ENCODE data around the gene KCNK4.
"Not testable (repeated sequence)": the region's sequence is repeated elsewhere in the genome, so short reads cannot be mapped to it uniquely, and the experiment has no call there.

Gene KCNK4

GRCh38 chr11:64315667-64316526, 24.8 kb downstream of the KCNK4 start:
- Mint-ChIP-seq H3K36me3 (ENCODE audit: insufficient read depth) (peaks cover 29% of the 10 kb centered on the region), H3K4me1 (peaks cover 52% of the 10 kb centered on the region)
- not testable (repeated sequence) for ATAC-seq (replicated peaks; ENCODE audit: extremely low read depth, poor library complexity, severe bottlenecking)

GRCh38 chr11:64316672-64317324, 25.7 kb downstream of the KCNK4 start:
- Mint-ChIP-seq H3K4me3 (peak overlapping the region; percentile 93), H3K9me3 (no peaks in the 10 kb centered on the region), H3K36me3 (ENCODE audit: insufficient read depth) (peaks cover 34% of the 10 kb centered on the region), H3K27ac (ENCODE audit: low read depth) (peak overlapping the region; percentile 99), H3K4me1 (peaks cover 55% of the 10 kb centered on the region), H3K27me3 (no peaks in the 10 kb centered on the region)
- ATAC-seq (replicated peaks; ENCODE audit: extremely low read depth, poor library complexity, severe bottlenecking) (no peak), DNase-seq (ENCODE audit: low spot score in 2 of 2) (no peak)

More at GRCh38 chr11:64315667-64316526, 24.8 kb downstream of the KCNK4 start:
- H3K27me3 Mint-ChIP-seq; H3K9me3 Mint-ChIP-seq; DNase-seq (ENCODE audit: low spot score in 2 of 2): not testable (repeated sequence)
- H3K4me3 Mint-ChIP-seq, result peak overlapping the region; percentile 93
- H3K27ac Mint-ChIP-seq (ENCODE audit: low read depth), result peak overlapping the region; percentile 99

- Mint-ChIP-seq H3K36me3 (ENCODE audit: insufficient read depth) (peaks cover 33% of the 10 kb centered on the region), H3K27ac (ENCODE audit: low read depth) (peak within 1 kb of the TSS; percentile 99), H3K9me3 (no peaks in the 10 kb centered on the region), H3K4me3 (peak within 1 kb of the TSS; percentile 93), H3K4me1 (peaks cover 54% of the 10 kb centered on the region), H3K27me3 (no peaks in the 10 kb centered on the region)
- DNase-seq (ENCODE audit: low spot score in 2 of 2) (peak; percentile 88 to 96), ATAC-seq (replicated peaks; ENCODE audit: extremely low read depth, poor library complexity, severe bottlenecking) (peak; percentile 85)
These were observed 26.3 kb downstream of the KCNK4 start, which contains the start of gene TRMT112 for GRCh38 chr11:64317325-64317960. Gene TRMT112 (minus strand): TSS chr11:64317559. CDS start chr11:64317526, 33 bp downstream.

GRCh38 chr11:64317961-64318765, 27.1 kb downstream of the KCNK4 start, which contains the start of gene PRDX5:
Gene PRDX5 (plus strand): TSS chr11:64318121. CDS start chr11:64318216, 95 bp downstream.
- H3K36me3 Mint-ChIP-seq (ENCODE audit: insufficient read depth), result peaks cover 32% of the 10 kb centered on the region
- no peaks in the 10 kb centered on the region for H3K9me3 Mint-ChIP-seq
- peak within 1 kb of the TSS; percentile 99 for H3K27ac Mint-ChIP-seq (ENCODE audit: low read depth)
- no peaks in the 10 kb centered on the region for H3K27me3 Mint-ChIP-seq
- peaks cover 46% of the 10 kb centered on the region for H3K4me1 Mint-ChIP-seq
- DNase-seq (ENCODE audit: low spot score in 2 of 2) (peak; percentile 88 to 94), ATAC-seq (replicated peaks; ENCODE audit: extremely low read depth, poor library complexity, severe bottlenecking) (peak; percentile 81)
- peak within 1 kb of the TSS; percentile 93 for H3K4me3 Mint-ChIP-seq

- no peak for DNase-seq (ENCODE audit: low spot score in 2 of 2)
- no peaks in the 10 kb centered on the region for H3K27me3 Mint-ChIP-seq
- H3K36me3 Mint-ChIP-seq (ENCODE audit: insufficient read depth), result peaks cover 32% of the 10 kb centered on the region
- ATAC-seq (replicated peaks; ENCODE audit: extremely low read depth, poor library complexity, severe bottlenecking), result no peak
- H3K27ac Mint-ChIP-seq (ENCODE audit: low read depth), result peak overlapping the region; percentile 99
- H3K9me3 Mint-ChIP-seq, result no peaks in the 10 kb centered on the region
- peaks cover 45% of the 10 kb centered on the region for H3K4me1 Mint-ChIP-seq
- peak overlapping the region; percentile 93 for H3K4me3 Mint-ChIP-seq
These were observed 28.0 kb downstream of the KCNK4 start for GRCh38 chr11:64318766-64319761.

GRCh38 chr11:64320556-64320955, 29.5 kb downstream of the KCNK4 start:
- ATAC-seq (replicated peaks; ENCODE audit: extremely low read depth, poor library complexity, severe bottlenecking) (no peak), DNase-seq (ENCODE audit: low spot score in 2 of 2) (no peak)
- H3K4me3 Mint-ChIP-seq, result no peak overlapping the region
- no peaks in the 10 kb centered on the region for H3K27me3 Mint-ChIP-seq
- peak overlapping the region; percentile 58 for H3K27ac Mint-ChIP-seq (ENCODE audit: low read depth)
- H3K9me3 Mint-ChIP-seq, result no peaks in the 10 kb centered on the region
- peaks cover 45% of the 10 kb centered on the region for H3K4me1 Mint-ChIP-seq
- peaks cover 26% of the 10 kb centered on the region for H3K36me3 Mint-ChIP-seq (ENCODE audit: insufficient read depth)

- peaks cover 45% of the 10 kb centered on the region for H3K4me1 Mint-ChIP-seq
- ATAC-seq (replicated peaks; ENCODE audit: extremely low read depth, poor library complexity, severe bottlenecking) (no peak), DNase-seq (ENCODE audit: low spot score in 2 of 2) (no peak)
- H3K27me3 Mint-ChIP-seq, result no peaks in the 10 kb centered on the region
- H3K9me3 Mint-ChIP-seq, result no peaks in the 10 kb centered on the region
- H3K36me3 Mint-ChIP-seq (ENCODE audit: insufficient read depth), result peaks cover 26% of the 10 kb centered on the region
- no peak overlapping the region for H3K4me3 Mint-ChIP-seq
- peak overlapping the region; percentile 58 for H3K27ac Mint-ChIP-seq (ENCODE audit: low read depth)
These were observed 29.9 kb downstream of the KCNK4 start for GRCh38 chr11:64321026-64321425.

GRCh38 chr11:64321533-64321932, 30.4 kb downstream of the KCNK4 start:
- DNase-seq (ENCODE audit: low spot score in 2 of 2) (no peak), ATAC-seq (replicated peaks; ENCODE audit: extremely low read depth, poor library complexity, severe bottlenecking) (no peak)
- Mint-ChIP-seq H3K4me1 (peaks cover 40% of the 10 kb centered on the region), H3K27ac (ENCODE audit: low read depth) (no peak overlapping the region), H3K36me3 (ENCODE audit: insufficient read depth) (peaks cover 26% of the 10 kb centered on the region), H3K4me3 (no peak overlapping the region), H3K9me3 (no peaks in the 10 kb centered on the region), H3K27me3 (no peaks in the 10 kb centered on the region)

GRCh38 chr11:64322925-64323260, 31.8 kb downstream of the KCNK4 start:
- Mint-ChIP-seq H3K4me3 (no peak overlapping the region), H3K4me1 (peaks cover 28% of the 10 kb centered on the region), H3K9me3 (no peaks in the 10 kb centered on the region), H3K27ac (ENCODE audit: low read depth) (no peak overlapping the region), H3K36me3 (ENCODE audit: insufficient read depth) (peaks cover 16% of the 10 kb centered on the region), H3K27me3 (no peaks in the 10 kb centered on the region)
- ATAC-seq (replicated peaks; ENCODE audit: extremely low read depth, poor library complexity, severe bottlenecking) (no peak), DNase-seq (ENCODE audit: low spot score in 2 of 2) (no peak)

GRCh38 chr11:64323373-64323772, 32.3 kb downstream of the KCNK4 start:
- Mint-ChIP-seq H3K27ac (ENCODE audit: low read depth) (peak overlapping the region; percentile 63), H3K36me3 (ENCODE audit: insufficient read depth) (peaks cover 13% of the 10 kb centered on the region), H3K9me3 (no peaks in the 10 kb centered on the region), H3K4me3 (no peak overlapping the region), H3K4me1 (peaks cover 23% of the 10 kb centered on the region), H3K27me3 (no peaks in the 10 kb centered on the region)
- ATAC-seq (replicated peaks; ENCODE audit: extremely low read depth, poor library complexity, severe bottlenecking) (no peak), DNase-seq (ENCODE audit: low spot score in 2 of 2) (no peak)

GRCh38 chr11:64323984-64324383, 32.9 kb downstream of the KCNK4 start:
- H3K36me3 Mint-ChIP-seq (ENCODE audit: insufficient read depth); H3K9me3 Mint-ChIP-seq; H3K4me3 Mint-ChIP-seq; DNase-seq (ENCODE audit: low spot score in 2 of 2); H3K27me3 Mint-ChIP-seq; ATAC-seq (replicated peaks; ENCODE audit: extremely low read depth, poor library complexity, severe bottlenecking): not testable (repeated sequence)
- Mint-ChIP-seq H3K27ac (ENCODE audit: low read depth) (peak overlapping the region; percentile 63), H3K4me1 (peaks cover 17% of the 10 kb centered on the region)
